NK-92 treated with Interleukin-12 subunit alpha and Interleukin-12 subunit beta, amount 100 ng/mL, for 24 hours (cell line): ENCODE data around the gene PPP1CC.

Source experiments
- DNase-seq: peaks from one replicate; lab custom pipeline; 2025; lab: John Stamatoyannopoulos, UW

The PPP1CC gene

GRCh38 chr12:110687396-110688169 lies 55.1 kb downstream of the PPP1CC start:
- DNase-seq: peak; percentile 24

GRCh38 chr12:110686294-110686903 lies 56.3 kb downstream of the PPP1CC start:
- no peak for DNase-seq

- DNase-seq: no peak
Measured at GRCh38 chr12:110684312-110684836, 58.3 kb downstream of the PPP1CC start.

- no peak for DNase-seq
Measured at GRCh38 chr12:110683888-110684287, 58.8 kb downstream of the PPP1CC start.

DNA sequence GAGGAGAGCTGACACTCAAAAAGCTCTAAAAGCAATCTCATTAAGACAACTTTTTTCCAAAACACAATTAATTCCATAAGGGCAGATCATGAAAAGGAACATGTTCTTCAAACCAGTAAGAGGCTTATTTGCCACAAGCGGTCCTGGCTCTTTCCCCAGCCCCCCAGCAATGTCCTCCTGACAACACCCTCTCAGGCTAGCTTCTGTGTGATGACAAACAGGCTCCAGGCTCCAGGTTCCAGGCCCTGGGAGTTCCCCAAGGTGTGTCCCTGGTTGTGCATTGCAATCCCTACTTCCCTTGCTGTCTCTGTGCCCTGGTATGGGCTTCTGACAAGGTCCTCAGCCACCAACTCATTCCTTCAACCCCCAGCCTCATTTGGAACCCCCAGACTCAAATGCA lies 62.7 kb downstream of the PPP1CC start:
- DNase-seq: no peak

DNA sequence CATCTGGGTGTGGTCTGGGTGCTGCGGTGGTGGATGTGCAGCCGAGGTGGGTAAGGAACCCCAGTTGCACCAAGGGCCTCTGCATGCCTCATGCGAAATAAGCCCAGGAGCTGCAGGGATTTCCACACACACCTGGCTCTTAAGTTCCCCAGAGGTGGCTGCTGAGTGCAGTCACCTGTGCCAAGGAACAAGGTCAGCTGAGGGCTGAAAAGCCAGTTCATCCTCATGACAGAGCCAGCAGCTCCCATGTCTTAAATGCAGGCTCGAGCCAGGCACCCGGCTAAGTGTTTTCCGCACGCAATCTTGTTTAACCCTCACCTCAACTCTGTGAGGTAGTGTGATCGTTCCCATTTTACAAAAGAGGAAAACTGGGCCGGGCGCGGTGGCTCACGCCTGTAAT lies 63.5 kb downstream of the PPP1CC start:
- DNase-seq: no peak

- no peak for DNase-seq
Measured at GRCh38 chr12:110677982-110678381, 64.7 kb downstream of the PPP1CC start.

DNA sequence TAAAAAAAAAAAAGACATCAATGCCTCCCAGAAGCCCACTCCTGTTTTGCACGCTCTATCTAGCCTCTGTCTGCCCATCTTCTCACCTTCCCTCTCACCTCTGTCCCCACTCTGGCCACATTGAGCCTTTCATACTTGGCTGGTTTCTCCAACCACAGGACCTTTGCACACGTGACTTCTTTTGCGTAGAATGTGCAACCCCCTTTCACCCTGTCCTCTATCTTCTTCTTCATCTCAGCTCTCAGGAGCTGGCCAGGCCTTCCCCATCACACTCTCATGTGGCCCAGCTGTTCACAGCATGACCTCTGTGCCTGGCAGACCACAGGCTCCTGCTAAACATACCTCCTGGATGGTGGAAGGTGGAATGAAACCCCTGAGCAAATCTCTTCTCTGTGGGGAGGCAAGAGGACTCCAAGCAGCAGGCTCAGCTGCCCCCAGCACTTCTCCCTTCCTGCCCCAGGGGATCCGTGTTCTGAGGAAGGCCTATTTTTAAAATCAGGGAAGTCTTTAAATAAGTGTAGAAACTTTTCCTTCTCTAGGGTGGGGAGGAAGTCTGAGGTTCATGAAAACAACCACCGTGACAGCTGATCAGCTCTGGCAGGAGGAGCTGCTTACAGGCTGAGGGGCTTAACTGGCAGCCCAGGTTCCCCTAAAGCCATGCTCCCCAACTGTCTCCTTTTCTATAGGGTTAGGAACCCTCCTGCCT lies 65.3 kb downstream of the PPP1CC start:
- DNase-seq: peak; percentile 66

DNA sequence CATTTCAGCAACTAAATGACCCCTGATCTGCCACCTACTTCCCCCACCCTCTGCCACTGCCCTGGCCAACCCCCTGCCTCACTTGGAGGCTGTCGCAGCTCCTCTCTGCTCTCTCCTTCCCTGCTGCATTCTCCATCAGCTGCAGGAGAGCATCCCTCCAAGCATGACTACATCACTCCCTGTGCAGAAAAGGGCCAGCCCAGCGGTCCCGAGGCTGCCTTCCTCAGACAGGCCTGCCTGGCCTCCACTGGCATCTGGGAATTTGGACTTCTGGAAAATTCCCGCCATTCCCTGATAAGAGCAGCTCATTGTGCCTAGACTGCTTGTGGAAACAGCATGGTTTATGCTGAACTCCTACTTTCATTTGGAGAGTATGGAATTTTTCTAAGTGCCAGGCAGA lies 66.5 kb downstream of the PPP1CC start:
- DNase-seq: no peak

GRCh38 chr12:110670161-110670701 lies 72.5 kb downstream of the PPP1CC start:
- DNase-seq: no peak
